GM19238 (cell line): Measurements from ENCODE around the gene CWH43.
"Not testable (repeated sequence)": the region's sequence is repeated elsewhere in the genome, so short reads cannot be mapped to it uniquely, and the experiment has no call there.

Source experiments
- DNase-seq: peaks from one replicate; pipeline ENCODE4 v3.0.0; 2011; ENCODE audit warnings: low spot score; ENCODE audit not compliant: insufficient read length

Gene CWH43

GRCh38 chr4:48985976-48986653 is at the start of gene CWH43:
Gene CWH43, plus strand, starts transcription at chr4:48986275. Its CDS starts 155 bp downstream, at chr4:48986430.
- DNase-seq = no peak

- DNase-seq = no peak
Observed at GRCh38 chr4:48937033-48937432, 49.0 kb upstream of the CWH43 start.

GRCh38 chr4:48938831-48939230 is 47.2 kb upstream of the CWH43 start:
- DNase-seq = no peak

- no peak for DNase-seq
Observed at GRCh38 chr4:48939785-48940184, 46.3 kb upstream of the CWH43 start.

GRCh38 chr4:48943387-48943786 is 42.7 kb upstream of the CWH43 start:
- no peak for DNase-seq

DNA sequence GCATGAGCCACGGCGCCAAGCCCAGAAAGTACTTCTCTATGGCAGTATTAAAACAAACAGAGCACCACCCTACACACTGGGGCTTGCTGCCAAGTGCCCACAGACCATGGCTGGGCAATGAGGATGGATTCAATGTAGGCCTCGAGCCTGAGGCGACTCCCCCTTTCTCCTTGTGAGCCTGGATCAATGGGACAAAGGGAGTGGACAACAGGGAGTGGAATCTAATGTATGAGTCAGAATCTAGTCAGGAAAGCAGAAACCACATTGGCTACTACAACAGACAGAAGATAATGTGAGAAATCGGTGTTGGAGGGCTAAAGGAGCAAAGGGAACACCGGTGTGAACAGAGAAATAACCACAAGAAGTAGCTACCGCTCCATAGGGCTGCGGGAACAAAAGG is 41.8 kb upstream of the CWH43 start:
- no peak for DNase-seq

DNA sequence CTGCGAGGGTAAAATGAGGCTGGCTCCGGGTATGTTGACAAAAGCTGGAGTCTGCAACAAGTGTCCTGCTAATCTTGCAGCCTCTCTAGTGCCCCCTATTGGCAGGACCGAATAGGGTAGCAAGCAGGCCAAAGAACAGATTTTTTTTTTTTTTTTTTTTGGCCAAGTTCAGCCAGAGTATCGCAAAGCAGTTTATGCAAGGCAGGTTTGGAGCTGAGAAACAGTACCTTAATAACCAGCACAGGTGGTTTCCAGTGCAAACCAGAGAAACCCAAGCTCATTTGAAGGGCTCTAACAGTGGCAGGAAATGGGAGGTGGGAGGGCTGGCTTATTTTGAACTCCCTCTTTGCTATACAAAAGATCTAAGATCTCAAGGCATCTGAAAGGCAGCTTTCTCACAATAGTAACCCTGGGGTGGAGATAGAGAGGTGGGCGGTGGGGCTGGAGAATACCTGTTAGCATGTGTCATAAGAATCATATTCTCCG is 41.3 kb upstream of the CWH43 start:
- no peak for DNase-seq

DNA sequence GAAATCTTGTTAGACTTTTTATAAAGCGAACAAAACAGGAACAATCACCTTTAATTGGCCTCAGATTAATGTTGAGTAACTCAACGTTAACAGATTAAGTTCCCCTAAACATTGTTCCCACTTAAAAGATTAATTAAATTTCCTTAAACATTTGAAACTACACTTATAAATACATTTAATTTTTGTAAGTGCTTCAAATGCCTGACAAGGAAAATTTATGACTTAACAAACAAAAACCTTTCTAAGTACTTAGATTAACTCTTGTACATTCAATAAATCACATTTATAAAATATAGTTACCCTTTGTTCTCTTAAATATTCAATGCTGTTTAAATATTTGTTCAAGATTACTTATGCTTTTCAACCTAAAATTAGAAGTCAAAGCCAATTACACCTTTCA is 40.1 kb upstream of the CWH43 start:
- DNase-seq = no peak

- no peak for DNase-seq
Observed at GRCh38 chr4:48947731-48948130, 38.3 kb upstream of the CWH43 start.

DNA sequence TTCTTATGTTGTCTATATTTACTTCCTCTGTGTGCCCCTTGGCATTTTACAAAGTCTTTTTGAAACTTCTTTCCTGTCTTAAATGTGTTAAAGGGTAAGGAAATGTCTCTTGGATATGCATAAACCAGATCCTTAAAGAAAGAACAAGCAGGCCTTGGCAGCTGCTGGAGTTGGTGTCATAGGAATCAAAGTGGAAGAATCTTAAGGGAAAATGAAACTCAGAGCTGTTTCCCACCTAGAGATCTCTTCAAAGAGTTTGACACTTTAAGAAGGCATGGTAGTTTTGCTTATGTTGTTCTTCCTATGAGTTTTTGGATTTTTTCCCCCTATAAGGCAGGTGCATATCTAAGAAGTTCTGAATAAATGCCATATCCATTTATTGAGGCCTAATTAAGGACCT is 37.0 kb upstream of the CWH43 start:
- no peak for DNase-seq

DNA sequence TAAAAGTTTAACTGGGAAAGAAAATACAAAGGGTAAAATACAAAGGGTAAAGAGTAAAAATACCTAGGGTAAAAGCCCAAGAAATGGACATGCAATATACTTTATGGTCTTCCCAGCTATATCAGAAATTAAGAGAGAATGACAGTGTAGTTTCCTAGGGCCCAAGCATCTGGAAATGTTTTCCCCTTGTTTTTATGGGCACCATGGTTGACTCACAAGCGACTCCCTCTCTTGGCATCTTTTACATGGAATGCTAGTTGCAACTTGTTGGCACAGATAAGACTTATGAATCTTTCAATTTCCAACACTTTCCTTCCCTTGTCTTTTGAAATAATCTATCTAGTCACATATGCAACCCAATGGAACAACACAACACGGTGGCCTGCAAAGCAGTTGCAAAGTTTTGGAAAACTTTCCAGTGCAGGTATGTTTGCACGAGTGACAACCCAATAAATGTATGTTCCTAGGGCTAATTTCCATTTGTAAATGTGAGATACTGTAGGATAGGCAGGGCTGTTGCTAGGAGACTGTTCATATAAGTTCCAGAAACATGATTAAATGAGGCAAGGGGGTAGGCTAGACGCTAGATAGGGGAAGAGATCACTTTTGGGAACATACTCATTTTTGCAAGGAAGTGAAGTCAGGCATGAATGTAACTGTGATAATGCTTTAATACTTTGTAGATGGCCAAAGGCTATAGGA is 36.4 kb upstream of the CWH43 start:
- DNase-seq = no peak

DNA sequence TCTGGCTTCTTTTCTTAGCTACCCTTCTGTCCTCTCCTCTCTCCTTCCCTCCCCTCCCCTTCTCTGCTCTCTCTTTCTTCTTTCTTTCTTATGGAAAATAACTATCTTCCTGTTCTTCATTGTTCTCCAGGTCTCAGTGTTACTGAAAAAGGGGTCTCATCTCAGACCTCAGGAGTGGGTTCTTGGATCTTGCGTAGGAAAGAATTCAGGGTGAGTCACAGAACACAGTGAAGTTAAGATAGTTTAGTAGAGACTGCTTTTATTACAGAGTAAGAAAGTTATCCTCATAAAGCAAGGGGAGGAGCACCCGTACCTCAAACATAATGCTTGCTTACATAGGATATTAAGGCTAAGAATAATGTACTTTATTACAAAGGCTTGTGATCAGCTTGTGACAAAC is 31.8 kb upstream of the CWH43 start:
- no peak for DNase-seq

- not testable (repeated sequence) for DNase-seq
Observed at GRCh38 chr4:48957366-48957765, 28.7 kb upstream of the CWH43 start.

GRCh38 chr4:48958582-48958981 is 27.5 kb upstream of the CWH43 start:
- no peak for DNase-seq

- no peak for DNase-seq
Observed at GRCh38 chr4:48960988-48961635, 25.0 kb upstream of the CWH43 start.

- DNase-seq = no peak
Observed at GRCh38 chr4:48962636-48963035, 23.4 kb upstream of the CWH43 start.

GRCh38 chr4:48963042-48963679 is 22.9 kb upstream of the CWH43 start:
- DNase-seq = peak; percentile 14

DNA sequence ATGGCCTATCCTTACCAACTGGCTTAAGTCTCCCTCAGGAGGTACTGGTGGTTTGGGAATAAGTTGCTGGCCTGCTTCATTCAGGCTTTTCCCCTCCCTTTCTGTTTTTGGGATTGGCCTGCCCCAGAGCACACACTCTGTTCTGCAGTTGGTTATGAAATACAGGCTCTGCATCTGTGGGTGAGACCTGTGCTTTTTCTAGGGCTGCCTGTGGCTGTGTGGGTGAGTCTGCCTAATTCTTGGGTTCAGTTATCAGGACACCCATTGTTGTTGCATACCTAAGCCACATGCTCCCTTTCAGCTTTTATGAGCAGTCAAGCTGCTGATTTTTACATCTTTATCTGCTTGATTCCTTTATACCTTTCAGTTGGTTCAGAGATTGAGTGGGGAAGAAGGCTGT is 19.0 kb upstream of the CWH43 start:
- no peak for DNase-seq

GRCh38 chr4:48967631-48968030 is 18.4 kb upstream of the CWH43 start:
- no peak for DNase-seq

DNA sequence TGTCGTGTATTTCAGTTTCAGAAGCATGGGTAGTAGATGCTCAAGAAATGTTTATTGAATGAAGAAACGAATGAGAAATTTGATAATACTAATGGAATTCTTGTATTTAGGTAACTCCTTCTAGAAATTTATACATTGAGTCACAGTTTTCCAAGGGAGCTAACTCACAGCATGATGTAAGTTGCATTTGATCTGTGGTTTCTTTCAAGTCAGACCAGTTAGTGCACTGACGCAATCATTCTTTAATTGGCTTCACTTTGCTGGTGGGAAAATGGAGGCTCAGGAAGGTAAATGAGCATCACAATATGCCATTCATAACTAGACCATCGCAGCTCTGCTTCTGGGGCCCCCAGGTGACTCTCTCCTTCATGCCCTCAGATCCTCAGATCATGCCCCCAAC is 17.3 kb upstream of the CWH43 start:
- DNase-seq = no peak

GRCh38 chr4:48970471-48970921 is 15.6 kb upstream of the CWH43 start:
- no peak for DNase-seq
